A673 (cell line): ENCODE data around the gene CREB5. TPM values are rescaled to one million over a fixed set of nuclear protein-coding genes. Genes with fewer than 3 reads are reported as not detected.

Experiments
- BruUV-seq: library from RNA; stranded (reverse); fragments of 400-500 nt; replicated peaks from 2 replicates; lab custom pipeline; 2021; lab: Mats Ljungman, UMichigan
- CTCF ChIA-PET: fragments of 300-600 bp; sonication (Branson Sonifier 250); formaldehyde crosslinking; loops from one replicate; lab custom pipeline; 2022; ENCODE audit warnings: antibody characterized with exemption; lab: Charles Lee
- POLR2A ChIA-PET: fragments of 300-600 bp; sonication (Branson Sonifier 250); formaldehyde crosslinking; loops from one replicate; lab custom pipeline; 2022; ENCODE audit warnings: antibody characterized with exemption; ENCODE audit not compliant: low non-redundant PET; lab: Charles Lee
- DNase-seq: peaks from one replicate; pipeline ENCODE4 v3.0.0-alpha.2; 2015; ENCODE audit warnings: low spot score
- H3K27ac ChIP-seq: fragments of 200-600 bp; sonication (generic); 2 replicates; pipeline ENCODE4 v1.5.1; 2016; ENCODE audit warnings: mixed run types, low read depth, mild to moderate bottlenecking, mixed read lengths, antibody characterized with exemption, low read length; ENCODE audit not compliant: poor library complexity, severe bottlenecking
- H3K27me3 ChIP-seq: fragments of 200-600 bp; sonication (generic); replicated peaks from 2 replicates; pipeline ENCODE4 v1.6.1; 2017; ENCODE audit warnings: mixed run types, low read depth, mild to moderate bottlenecking, mixed read lengths, antibody characterized with exemption, low read length; ENCODE audit not compliant: insufficient read depth, poor library complexity
- H3K36me3 ChIP-seq: fragments of 200-600 bp; sonication (generic); 2 replicates; pipeline ENCODE4 v1.6.1; 2016; ENCODE audit warnings: mixed run types, mild to moderate bottlenecking, mixed read lengths, antibody characterized with exemption, low read length; ENCODE audit not compliant: insufficient read depth, poor library complexity, severe bottlenecking
- H3K4me1 ChIP-seq: fragments of 200-600 bp; sonication (generic); 2 replicates; pipeline ENCODE4 v1.6.1; 2017; ENCODE audit warnings: mixed run types, mild to moderate bottlenecking, mixed read lengths, antibody characterized with exemption, low read length; ENCODE audit not compliant: insufficient read depth, poor library complexity, severe bottlenecking
- H3K4me3 ChIP-seq: fragments of 200-600 bp; sonication (generic); 2 replicates; pipeline ENCODE4 v1.5.1; 2016; ENCODE audit warnings: low read depth, mixed run types, mild to moderate bottlenecking, mixed read lengths, low read length; ENCODE audit not compliant: poor library complexity, severe bottlenecking
- H3K9me3 ChIP-seq: fragments of 200-600 bp; sonication (generic); 2 replicates; pipeline ENCODE4 v1.6.1; 2016; ENCODE audit warnings: mixed run types, low read depth, mild to moderate bottlenecking, mixed read lengths, antibody characterized with exemption, low read length; ENCODE audit not compliant: poor library complexity, severe bottlenecking
- CTCF ChIP-seq: fragments of 300-800, 200-600 bp; sonication (generic); conservative IDR thresholded peaks from 2 replicates; pipeline ENCODE4 v1.5.1; 2017; ENCODE audit warnings: low read depth, mild to moderate bottlenecking, antibody characterized with exemption, low read length, moderate library complexity, mixed read lengths
- EZH2 ChIP-seq: fragments of 200-600 bp; sonication (generic); IDR thresholded peaks from 2 replicates; pipeline ENCODE4 v1.6.1; 2017; ENCODE audit warnings: borderline replicate concordance, low read depth, mild to moderate bottlenecking, mixed read lengths, antibody characterized with exemption, low read length; ENCODE audit not compliant: poor library complexity, severe bottlenecking
- intact Hi-C: fragments of 100-400 bp; cut with micrococcal nuclease; formaldehyde crosslinking; loops from one replicate; pipeline ENCODE4 v1.10.0; 2022; ENCODE audit not compliant: unreplicated experiment
- total RNA-seq: library from RNA; stranded (reverse); gene quantifications from 2 replicates; pipeline ENCODE4 v1.2.3, GENCODE V29; 2021

CREB5 gene
- total RNA-seq, 1 experiment from 2014 or later = 10.3 TPM

- no peaks in the 10 kb centered on the region for H3K4me1 ChIP-seq
- ChIA-PET CTCF (no interaction called here), POLR2A (no interaction called here)
- H3K27me3 ChIP-seq = peaks cover 15% of the 10 kb centered on the region
- BruUV-seq = no TSS peak
- TF ChIP-seq CTCF (no peak), EZH2 (no peak)
- no peaks in the 10 kb centered on the region for H3K9me3 ChIP-seq
- no peaks in the 10 kb centered on the region for H3K36me3 ChIP-seq
- intact Hi-C loops = no loop called here
- H3K27ac ChIP-seq = no peak overlapping the region
- no peak overlapping the region for H3K4me3 ChIP-seq
- DNase-seq = no peak
These were observed 174.9 kb downstream of the CREB5 start for GRCh38 chr7:28587211-28587610.

DNA sequence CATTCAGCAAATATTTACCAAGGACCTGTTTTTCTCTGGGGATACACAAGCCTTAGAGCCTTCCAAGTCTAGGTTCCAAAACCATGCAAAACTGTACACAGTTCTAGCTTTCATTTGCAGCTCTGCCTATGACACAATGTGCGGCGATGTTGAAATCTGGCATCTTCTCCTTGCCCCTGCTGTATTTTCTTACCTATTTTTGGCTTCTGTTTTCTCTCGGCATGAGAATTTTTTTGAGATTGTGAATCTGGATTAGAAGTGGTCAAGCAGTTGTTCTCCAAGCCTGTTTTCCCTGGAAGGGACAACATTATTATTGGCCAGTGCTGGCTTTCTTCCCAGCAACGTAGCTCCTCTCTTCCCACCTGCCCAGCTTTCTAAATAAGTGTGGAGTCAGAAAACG lies 176.3 kb downstream of the CREB5 start:
- Histone ChIP-seq H3K27me3 (peaks cover 7% of the 10 kb centered on the region), H3K27ac (no peak overlapping the region), H3K9me3 (no peaks in the 10 kb centered on the region), H3K36me3 (no peaks in the 10 kb centered on the region), H3K4me1 (no peaks in the 10 kb centered on the region), H3K4me3 (no peak overlapping the region)
- no TSS peak for BruUV-seq
- POLR2A ChIA-PET = no interaction called here
- DNase-seq = no peak
- intact Hi-C loops = no loop called here
- CTCF ChIA-PET = no interaction called here
- no peak for TF ChIP-seq EZH2

DNA sequence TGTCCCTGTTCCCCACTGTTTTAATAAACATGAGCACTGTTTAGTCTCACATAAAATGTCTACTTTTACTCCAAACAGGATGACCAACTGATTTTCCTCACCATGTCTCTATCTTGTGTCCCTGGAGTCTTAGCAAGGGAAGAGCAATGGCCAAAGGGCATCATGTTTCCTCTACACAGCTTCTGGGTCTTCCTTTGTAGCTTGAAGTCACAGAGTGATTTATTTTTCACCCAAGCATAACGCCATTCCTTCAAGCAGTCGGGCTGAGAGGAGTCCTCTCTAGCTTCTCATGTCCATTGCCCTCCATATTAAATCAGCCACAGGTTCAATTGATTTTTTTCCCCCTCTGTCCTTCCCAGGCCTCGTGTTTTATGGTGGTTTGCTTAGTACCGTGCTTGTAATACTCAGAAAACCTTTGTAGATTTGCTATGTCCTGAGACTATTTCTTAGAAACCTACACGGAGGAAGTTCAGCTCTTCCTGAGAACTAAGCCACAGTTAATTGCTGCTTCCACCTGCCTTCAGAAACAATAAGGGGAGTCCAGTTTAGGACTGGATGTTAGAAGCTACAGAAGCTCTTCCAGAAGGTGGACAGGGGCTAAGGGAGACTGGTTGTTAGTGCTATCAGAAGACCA lies 178.8 kb downstream of the CREB5 start:
- no peak for TF ChIP-seq CTCF
- TF ChIP-seq EZH2 = no peak
- intact Hi-C loops = no loop called here
- Histone ChIP-seq H3K36me3 (no peaks in the 10 kb centered on the region), H3K9me3 (no peaks in the 10 kb centered on the region), H3K4me1 (no peaks in the 10 kb centered on the region), H3K4me3 (no peak overlapping the region), H3K27me3 (no peaks in the 10 kb centered on the region), H3K27ac (no peak overlapping the region)
- ChIA-PET CTCF (no interaction called here), POLR2A (no interaction called here)
- no peak for DNase-seq
- no TSS peak for BruUV-seq
